ENCODE measurements around the gene SLC2A8.

Gene SLC2A8

GRCh38 chr9:127438394-127438793 lies 41.4 kb downstream of the SLC2A8 start:
- DNase-seq (ENCODE audit: low read depth) = no peak
- H3K4me3 ChIP-seq (ENCODE audit: control insufficient read depth, low read depth, low read length) = no peak overlapping the region
- TF ChIP-seq CTCF (conservative IDR thresholded peaks at IDR 0.05; ENCODE audit: control insufficient read depth, insufficient read depth, low read depth, low read length) = no peak

GRCh38 chr9:127444283-127444920 lies 47.4 kb downstream of the SLC2A8 start:
- DNase-seq (ENCODE audit: low read depth) = no peak
- H3K4me3 ChIP-seq (ENCODE audit: control insufficient read depth, low read depth, low read length) = no peak overlapping the region
- no peak for TF ChIP-seq CTCF (conservative IDR thresholded peaks at IDR 0.05; ENCODE audit: control insufficient read depth, insufficient read depth, low read depth, low read length)

- no peak for TF ChIP-seq CTCF (conservative IDR thresholded peaks at IDR 0.05; ENCODE audit: control insufficient read depth, insufficient read depth, low read depth, low read length)
- no peak overlapping the region for H3K4me3 ChIP-seq (ENCODE audit: control insufficient read depth, low read depth, low read length)
- DNase-seq (ENCODE audit: low read depth) = peak; percentile 76
Observed at GRCh38 chr9:127444921-127445850, 48.2 kb downstream of the SLC2A8 start.

GRCh38 chr9:127445851-127446712 lies 49.1 kb downstream of the SLC2A8 start:
- no peak for DNase-seq (ENCODE audit: low read depth)
- H3K4me3 ChIP-seq (ENCODE audit: control insufficient read depth, low read depth, low read length) = no peak overlapping the region
- TF ChIP-seq CTCF (conservative IDR thresholded peaks at IDR 0.05; ENCODE audit: control insufficient read depth, insufficient read depth, low read depth, low read length) = no peak

GRCh38 chr9:127446713-127447415 lies 49.9 kb downstream of the SLC2A8 start:
- DNase-seq (ENCODE audit: low read depth) = no peak
- no peak overlapping the region for H3K4me3 ChIP-seq (ENCODE audit: control insufficient read depth, low read depth, low read length)
- no peak for TF ChIP-seq CTCF (conservative IDR thresholded peaks at IDR 0.05; ENCODE audit: control insufficient read depth, insufficient read depth, low read depth, low read length)
